Measurements from ENCODE around the gene MRPL16. TPM values are rescaled to one million over a fixed set of nuclear protein-coding genes. Genes with fewer than 3 reads are reported as not detected.

Gene MRPL16
- total RNA-seq, 1 donor from 2014 or later = 76.9 TPM

DNA sequence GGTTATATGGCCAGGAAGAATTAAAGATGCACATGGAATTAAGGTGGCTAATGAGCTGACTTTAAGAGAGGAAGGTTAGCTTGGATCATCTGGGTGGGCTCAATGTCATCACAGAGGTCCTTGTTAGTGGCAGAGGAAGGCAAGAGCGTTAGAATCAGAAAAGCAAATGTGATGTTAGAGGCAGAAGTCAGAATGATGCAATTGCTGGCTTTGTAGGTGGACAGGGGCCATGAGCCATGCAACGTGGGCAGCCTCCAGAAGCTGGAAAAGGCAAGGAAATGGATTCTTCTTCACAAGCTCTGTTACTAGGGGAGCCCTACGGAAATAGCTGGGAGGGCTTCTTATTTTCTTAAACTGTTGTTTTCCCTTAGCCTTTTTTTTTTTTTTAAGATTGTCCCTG is 37.0 kb upstream of the MRPL16 start:
- DNase-seq (ENCODE audit: low read depth) = no peak
- TF ChIP-seq, protein P1, sequence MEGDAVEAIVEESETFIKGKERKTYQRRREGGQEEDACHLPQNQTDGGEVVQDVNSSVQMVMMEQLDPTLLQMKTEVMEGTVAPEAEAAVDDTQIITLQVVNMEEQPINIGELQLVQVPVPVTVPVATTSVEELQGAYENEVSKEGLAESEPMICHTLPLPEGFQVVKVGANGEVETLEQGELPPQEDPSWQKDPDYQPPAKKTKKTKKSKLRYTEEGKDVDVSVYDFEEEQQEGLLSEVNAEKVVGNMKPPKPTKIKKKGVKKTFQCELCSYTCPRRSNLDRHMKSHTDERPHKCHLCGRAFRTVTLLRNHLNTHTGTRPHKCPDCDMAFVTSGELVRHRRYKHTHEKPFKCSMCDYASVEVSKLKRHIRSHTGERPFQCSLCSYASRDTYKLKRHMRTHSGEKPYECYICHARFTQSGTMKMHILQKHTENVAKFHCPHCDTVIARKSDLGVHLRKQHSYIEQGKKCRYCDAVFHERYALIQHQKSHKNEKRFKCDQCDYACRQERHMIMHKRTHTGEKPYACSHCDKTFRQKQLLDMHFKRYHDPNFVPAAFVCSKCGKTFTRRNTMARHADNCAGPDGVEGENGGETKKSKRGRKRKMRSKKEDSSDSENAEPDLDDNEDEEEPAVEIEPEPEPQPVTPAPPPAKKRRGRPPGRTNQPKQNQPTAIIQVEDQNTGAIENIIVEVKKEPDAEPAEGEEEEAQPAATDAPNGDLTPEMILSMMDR (conservative IDR thresholded peaks at IDR 0.05; ENCODE audit: low read depth, low read length) = no peak
- no peak overlapping the region for H3K4me3 ChIP-seq (ENCODE audit: low read depth, low read length)

DNA sequence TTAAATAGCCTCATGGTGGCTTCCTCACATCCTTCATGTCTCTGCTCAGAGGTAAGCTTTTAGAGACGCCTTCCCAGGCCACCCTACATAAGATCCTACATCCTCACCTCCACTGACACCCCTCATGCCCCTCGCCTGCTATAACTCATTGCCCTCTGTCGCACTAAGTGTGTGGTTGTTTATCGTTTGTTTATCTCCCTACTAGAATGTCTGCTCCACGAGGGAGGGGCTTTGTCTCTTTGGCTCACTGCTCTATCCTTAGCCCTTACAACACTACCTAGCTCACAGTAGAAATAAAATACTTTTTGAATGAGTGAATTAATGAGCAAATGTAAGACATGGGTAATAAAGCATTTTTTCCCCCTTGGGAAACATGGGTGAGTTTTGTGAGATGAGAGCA is 36.0 kb upstream of the MRPL16 start:
- no peak overlapping the region for H3K4me3 ChIP-seq (ENCODE audit: low read depth, low read length)
- DNase-seq (ENCODE audit: low read depth) = no peak
- TF ChIP-seq, protein P1 (conservative IDR thresholded peaks at IDR 0.05; ENCODE audit: low read depth, low read length) = no peak

DNA sequence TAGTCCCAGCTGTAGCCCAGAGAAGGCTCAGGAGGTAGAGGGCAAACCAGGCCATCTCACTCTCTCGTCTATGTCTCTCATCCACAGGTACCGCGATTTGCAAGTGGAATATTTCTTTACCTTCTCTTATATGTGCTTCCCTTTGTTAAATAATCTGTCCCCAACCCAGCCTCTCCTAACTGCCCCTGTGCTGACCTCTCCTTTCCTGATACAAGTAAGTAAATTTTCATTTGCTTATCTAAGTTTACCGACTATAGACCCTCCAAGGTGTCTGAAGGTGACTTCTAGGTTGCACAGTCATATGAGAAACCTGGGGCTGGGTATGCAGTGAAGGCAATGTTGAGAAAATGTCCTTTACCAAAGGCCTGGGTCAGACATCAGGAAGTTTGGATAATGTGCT is 34.8 kb upstream of the MRPL16 start, which contains the start of gene CBLIF:
CBLIF (minus strand) TSS at position 101 of the 400 bp plus-strand sequence; CDS start at position 55, 46 bp downstream.
- TF ChIP-seq, protein P1 (conservative IDR thresholded peaks at IDR 0.05; ENCODE audit: low read depth, low read length) = no peak
- no peak within 1 kb of the TSS for H3K4me3 ChIP-seq (ENCODE audit: low read depth, low read length)
- no peak for DNase-seq (ENCODE audit: low read depth)

DNA sequence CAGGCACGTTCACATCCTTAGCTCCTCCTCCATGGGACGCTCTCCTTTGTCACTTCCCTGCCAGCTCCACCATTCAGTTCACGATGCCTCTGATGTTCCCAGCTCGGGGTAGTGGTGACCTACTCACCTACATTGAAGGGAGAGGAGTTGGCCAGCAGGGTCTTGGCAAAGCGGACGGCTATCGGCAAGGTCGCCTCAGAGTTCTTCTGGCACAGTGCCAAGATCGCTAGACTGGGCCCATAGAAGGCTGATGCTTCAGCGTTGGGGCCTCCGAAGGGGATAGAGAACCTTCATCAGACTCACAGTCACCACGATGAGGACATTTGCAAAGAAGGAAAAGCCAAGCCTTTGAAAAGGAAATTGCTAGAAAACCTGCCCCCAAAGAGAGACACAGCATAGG is 31.7 kb upstream of the MRPL16 start:
- TF ChIP-seq, protein P1 (conservative IDR thresholded peaks at IDR 0.05; ENCODE audit: low read depth, low read length) = no peak
- no peak overlapping the region for H3K4me3 ChIP-seq (ENCODE audit: low read depth, low read length)
- no peak for DNase-seq (ENCODE audit: low read depth)

DNA sequence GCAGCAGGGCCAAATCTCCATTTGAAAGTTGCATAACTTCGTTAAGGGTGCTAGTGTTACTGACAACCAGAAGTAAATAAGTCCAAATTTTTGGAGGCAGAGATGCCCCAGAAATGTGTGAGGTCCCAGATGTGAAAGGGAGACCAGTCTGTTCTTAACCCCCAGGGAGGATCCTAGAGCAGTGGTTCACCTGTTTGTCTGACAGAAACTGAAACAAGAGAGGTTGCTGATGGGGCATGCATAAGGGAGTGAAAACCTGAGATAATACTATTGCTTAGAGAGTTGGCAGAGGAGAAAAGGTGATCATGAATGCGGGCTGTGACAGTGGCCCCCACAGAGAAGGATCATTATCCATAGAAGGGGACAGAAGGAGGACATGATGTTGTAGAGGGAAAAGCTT is 30.9 kb upstream of the MRPL16 start:
- H3K4me3 ChIP-seq (ENCODE audit: low read depth, low read length) = no peak overlapping the region
- TF ChIP-seq, protein P1 (conservative IDR thresholded peaks at IDR 0.05; ENCODE audit: low read depth, low read length) = no peak
- no peak for DNase-seq (ENCODE audit: low read depth)

DNA sequence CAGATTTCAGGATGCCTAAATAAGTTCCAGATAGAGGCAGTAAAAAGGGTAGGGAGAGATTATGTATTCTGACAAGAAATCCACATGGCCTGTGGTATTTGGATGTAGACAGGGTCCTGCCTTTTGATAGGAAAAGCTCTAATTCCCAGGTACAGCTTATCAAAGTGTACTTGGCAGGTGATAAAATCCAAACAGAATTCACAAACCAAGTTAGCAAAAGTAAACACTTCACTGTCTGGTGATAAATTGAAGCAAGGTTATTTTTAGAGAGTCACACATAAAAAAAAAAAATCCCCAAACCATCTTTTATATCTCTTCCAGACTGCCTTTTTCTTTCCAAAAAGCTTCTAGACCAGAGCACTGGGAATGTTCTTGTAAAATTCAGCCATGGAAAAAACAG is 29.0 kb upstream of the MRPL16 start:
- TF ChIP-seq, protein P1 (conservative IDR thresholded peaks at IDR 0.05; ENCODE audit: low read depth, low read length) = no peak
- H3K4me3 ChIP-seq (ENCODE audit: low read depth, low read length) = no peak overlapping the region
- no peak for DNase-seq (ENCODE audit: low read depth)

DNA sequence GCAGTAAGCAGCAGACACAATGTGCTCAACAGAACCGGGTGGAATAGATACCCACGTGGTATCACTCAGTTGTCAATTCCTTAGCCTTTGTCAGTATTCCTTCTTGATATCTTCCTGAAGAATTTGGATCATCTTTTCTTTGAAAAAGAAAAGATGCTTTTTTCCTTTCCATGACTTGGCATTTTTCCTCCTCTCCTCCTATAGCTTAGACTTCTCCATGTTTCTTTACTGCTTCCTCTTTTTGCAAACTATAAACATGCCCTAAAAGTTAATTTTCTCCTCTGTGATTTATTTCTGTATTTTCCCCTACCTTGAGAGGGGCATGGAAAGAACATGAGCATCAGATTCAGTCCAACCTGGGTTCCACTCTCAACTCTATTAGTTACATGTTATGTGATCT is 23.0 kb upstream of the MRPL16 start:
- TF ChIP-seq, protein P1 (conservative IDR thresholded peaks at IDR 0.05; ENCODE audit: low read depth, low read length) = no peak
- DNase-seq (ENCODE audit: low read depth) = no peak
- H3K4me3 ChIP-seq (ENCODE audit: low read depth, low read length) = no peak overlapping the region
